Measurements from ENCODE around the gene PTPRH.
"Not testable (repeated sequence)": the region's sequence is repeated elsewhere in the genome, so short reads cannot be mapped to it uniquely, and the experiment has no call there.

The PTPRH gene

DNA sequence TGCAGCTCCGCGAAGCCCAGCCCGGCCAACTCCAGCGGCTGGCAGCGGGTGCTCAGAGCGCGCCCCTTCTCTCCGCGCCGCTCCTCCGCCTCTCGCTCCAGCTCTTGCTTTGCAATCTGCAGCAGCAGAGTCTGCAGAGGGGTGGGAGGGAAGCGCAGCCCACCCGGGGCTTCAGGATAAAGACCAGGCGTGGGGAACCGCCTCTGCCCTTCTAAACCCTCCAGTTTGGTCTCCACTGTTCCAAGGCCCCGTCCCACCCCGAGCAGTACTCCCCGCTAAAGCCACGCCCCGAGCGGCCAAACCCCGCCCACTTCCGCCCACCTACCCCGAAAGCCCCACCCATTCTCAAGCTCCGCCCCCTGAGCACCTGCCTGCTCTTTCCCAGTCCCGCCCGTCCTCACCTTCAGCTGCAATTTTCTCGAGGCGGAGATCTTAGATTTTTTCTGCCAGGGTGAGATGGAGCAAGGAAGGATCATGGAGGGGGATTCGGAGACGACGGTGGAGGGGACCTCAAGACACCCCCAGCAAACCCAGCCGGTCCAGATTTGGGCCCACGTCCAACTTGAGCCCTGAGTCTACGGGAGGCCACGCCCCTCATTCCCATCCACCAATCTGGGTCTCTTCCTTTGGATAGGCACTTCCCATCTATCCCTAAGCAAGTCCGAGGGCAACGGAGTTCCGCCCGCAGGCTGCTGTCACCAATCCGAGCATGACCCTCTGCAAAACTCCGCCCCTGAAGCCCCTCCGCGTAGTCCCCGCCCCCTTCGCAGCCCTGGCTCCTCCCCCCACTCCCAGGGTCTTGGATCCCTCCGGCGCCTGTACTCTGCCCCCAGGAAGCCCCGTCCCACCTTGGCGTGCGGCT, 52.9 kb downstream of the PTPRH start:
- DNase-seq: peak; percentile 51

- DNase-seq: not testable (repeated sequence)
Observed at GRCh38 chr19:55155784-55156183, 53.5 kb downstream of the PTPRH start.

- DNase-seq: no peak
Observed at GRCh38 chr19:55153652-55154264, 55.5 kb downstream of the PTPRH start.

GRCh38 chr19:55152017-55152416, 57.3 kb downstream of the PTPRH start:
- no peak for DNase-seq

GRCh38 chr19:55149078-55150003, 60.0 kb downstream of the PTPRH start, which contains the start of gene TNNT1:
TSS of gene TNNT1 (minus strand) at chr19:55149206. CDS start at chr19:55147157, 2,049 bp downstream.
- DNase-seq: no peak

DNA sequence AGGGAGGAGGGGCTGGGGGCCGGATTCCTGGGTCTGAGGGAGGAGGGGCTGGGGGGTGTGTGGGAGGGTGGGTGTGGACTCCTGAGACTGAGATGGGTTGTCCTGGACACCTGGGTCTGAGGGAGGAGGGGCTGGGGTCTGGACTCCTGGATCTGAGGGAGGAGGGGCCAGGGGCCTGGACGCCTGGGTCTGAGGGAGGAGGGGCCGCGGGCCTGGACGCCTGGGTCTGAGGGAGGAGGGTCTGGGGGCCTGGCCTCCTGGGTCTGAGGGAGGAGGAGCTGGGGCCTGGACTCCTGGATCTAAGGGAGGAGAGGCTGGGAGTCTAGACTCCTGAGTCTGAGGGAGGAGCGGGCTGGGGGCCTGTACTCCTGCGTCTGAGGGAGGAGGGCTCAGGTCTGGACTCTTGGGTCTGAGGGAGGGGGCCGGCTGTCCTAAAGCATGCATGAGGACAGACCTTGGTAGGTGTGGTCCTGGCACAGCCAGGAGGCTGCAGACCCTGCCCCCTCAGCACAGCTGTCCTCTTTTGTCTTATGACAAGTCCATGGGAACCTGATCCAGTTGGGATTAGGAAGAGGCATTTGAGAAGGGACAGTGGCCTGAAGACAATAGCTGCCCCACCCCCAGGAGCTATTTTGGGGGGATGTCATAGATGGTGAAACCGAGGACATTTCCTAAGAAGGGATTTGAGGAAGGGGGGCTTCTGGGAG, 61.6 kb downstream of the PTPRH start:
- no peak for DNase-seq

DNA sequence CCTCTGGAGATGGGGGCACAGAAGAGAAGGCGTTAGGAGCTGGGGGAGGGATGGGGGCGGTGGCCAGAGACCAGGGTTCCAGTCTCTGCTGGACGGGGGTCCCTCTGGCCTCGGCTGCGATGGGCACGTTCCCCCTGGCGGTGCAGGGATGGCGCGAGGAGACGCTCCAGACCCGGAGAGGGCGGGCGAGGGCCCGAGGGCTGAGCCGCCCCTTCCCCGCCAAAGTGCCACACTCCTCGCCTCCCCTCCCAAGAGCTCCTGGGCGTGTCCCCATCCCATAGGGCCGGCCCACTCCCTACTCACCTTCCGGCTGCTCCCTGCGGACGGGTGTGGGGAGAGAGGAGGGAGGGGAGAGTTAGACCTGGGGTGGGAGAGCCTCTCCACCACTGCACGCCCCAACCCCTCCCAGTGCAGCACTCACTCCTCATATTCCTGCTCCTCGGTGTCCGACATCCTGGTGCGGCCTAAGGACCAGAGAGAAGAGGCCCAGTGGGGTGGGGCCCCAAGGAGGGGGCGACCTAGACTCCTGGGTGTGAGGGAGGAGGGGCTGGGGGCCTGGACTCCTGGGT, 62.5 kb downstream of the PTPRH start:
- no peak for DNase-seq

GRCh38 chr19:55146078-55146704, 63.1 kb downstream of the PTPRH start:
- peak; percentile 51 for DNase-seq

DNA sequence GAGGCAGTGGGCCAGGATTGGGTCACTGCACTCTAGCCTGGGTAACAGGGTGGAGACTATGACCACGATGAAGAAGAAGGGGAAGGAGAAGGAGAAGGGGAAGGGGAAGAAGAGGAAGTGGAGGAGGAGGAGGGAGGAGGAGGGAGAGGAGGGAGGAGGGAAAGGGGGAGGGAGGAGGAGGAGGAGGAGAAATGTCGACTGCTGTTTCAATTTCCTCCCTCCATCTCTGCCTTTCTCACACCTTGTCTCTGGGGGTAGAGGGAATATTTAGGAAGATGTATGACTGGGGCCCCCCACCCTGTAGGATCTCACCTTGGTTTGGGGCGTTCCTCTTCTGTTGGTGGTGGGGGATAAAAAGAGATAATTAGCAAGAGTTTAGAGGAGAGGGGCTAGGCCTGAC, 64.1 kb downstream of the PTPRH start:
- no peak for DNase-seq

- no peak for DNase-seq
Observed at GRCh38 chr19:55141696-55142095, 67.6 kb downstream of the PTPRH start.

GRCh38 chr19:55137915-55138314, 71.4 kb downstream of the PTPRH start:
- DNase-seq: no peak

- no peak for DNase-seq
Observed at GRCh38 chr19:55136399-55137102, 72.8 kb downstream of the PTPRH start.

GRCh38 chr19:55134736-55135135, 74.6 kb downstream of the PTPRH start:
- no peak for DNase-seq

- no peak for DNase-seq
Observed at GRCh38 chr19:55133639-55134444, 75.5 kb downstream of the PTPRH start.

- DNase-seq: no peak
Observed at GRCh38 chr19:55132453-55133129, 76.7 kb downstream of the PTPRH start.

DNA sequence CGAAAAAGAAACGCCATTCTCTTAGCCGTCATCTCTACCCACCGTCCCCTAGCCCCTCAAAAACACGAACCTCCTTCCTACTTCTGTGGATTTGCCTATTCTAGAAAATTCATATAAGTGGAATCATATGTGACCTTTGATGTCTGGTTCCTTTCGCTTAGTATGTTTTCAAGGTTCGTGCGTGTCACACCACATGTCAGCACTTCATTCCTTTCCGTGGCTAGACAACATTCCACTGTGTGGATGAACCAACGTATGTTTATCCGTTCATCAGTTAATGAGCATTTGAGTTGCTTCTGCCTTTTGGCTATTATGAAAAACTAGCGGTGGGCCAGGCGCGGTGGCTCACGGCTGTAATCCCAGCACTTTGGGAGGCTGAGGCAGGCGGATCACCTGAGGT, 77.9 kb downstream of the PTPRH start:
- no peak for DNase-seq

All from activated CD4-positive, alpha-beta T cell treated with anti-CD3 and anti-CD28 coated beads, Interleukin-2, Interleukin-6, amounts not matched to agents 100 ng/mL and 50 ng/mL, durations not matched to agents 16 hours and 8 hours (primary cell).